Measurements from ENCODE around the gene GSK3A. TPM values are rescaled to one million over a fixed set of nuclear protein-coding genes. Genes with fewer than 3 reads are reported as not detected.

Gene GSK3A
- total and polyA plus RNA-seq, 2 of the 8 experiments (the other 6 are each of a cell fraction or from before 2014, with no cell fraction given) = 55.3 to 84.0 TPM

DNA sequence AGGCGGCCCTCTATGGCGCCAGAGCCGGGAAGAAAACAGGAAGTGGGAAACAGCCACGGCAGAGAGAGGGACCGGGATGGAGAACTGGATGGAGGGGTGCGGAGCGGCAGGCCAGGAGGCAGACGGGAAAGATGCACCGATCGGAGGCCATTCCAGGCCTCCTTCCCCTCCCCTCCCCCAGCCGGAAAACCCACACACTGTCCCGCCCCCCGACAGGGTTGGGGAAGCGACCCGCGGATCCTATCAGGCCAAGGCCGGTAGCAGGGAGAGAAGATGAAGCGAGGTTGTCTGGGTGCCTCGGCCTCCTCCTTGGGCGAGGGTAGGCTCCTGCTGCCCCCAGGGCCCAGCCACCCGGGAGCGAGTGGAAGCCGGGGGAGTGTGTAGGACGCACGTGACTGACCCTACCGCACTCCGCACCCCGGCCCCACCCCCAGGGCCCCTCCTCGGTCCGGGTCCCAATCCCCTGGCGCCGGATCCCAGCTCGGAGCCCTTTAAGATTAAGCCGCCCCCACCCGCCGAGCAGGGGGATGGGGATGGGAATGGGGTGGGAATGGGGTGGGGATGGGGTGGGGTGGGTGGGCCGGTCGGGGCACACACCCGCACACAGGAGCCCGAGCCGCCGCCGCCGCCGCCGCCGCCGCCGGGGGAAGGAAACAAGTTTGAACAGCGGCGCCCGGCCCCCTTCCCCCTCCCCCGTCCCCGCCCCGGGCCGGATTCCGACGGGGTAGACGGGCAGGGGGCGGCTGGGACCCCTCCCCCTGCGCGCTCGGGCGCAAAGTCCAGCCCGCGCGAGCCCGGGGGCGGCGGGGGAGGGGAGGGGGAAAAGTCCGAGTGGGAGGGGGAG lies 11.1 kb upstream of the GSK3A start (continued):
- TF ChIP-seq BRCA1 (IDR thresholded peaks at IDR 0.05; ENCODE audit: low read depth, low read length) (no peak), CBX5 (IDR thresholded peaks at IDR 0.05; ENCODE audit: low read depth, low read length) (no peak), RBBP5 (IDR thresholded peaks at IDR 0.05; ENCODE audit: borderline replicate concordance, low read depth, low read length) (peak; percentile 46; the same call in 1 of the 2 replicates), ZNF274 (IDR thresholded peaks at IDR 0.05; ENCODE audit: borderline replicate concordance, extremely low read depth, low read length) (no peak), JUN (IDR thresholded peaks at IDR 0.05; ENCODE audit: low read depth, low read length) (no peak), ASH2L (IDR thresholded peaks at IDR 0.05; ENCODE audit: low read length) (no peak), RXRA (IDR thresholded peaks at IDR 0.05; ENCODE audit: insufficient read depth, low read depth, low read length) (no peak), USF2 (IDR thresholded peaks at IDR 0.05; ENCODE audit: low read length) (peak; percentile 27; the same call in 1 of the 2 replicates), SP1 (IDR thresholded peaks at IDR 0.05; ENCODE audit: low read depth, low read length) (no peak), POLR2AphosphoS5 (IDR thresholded peaks at IDR 0.05; ENCODE audit: low read depth, low read length) (peak; percentile 73)
- TF ChIP-seq, protein P1, sequence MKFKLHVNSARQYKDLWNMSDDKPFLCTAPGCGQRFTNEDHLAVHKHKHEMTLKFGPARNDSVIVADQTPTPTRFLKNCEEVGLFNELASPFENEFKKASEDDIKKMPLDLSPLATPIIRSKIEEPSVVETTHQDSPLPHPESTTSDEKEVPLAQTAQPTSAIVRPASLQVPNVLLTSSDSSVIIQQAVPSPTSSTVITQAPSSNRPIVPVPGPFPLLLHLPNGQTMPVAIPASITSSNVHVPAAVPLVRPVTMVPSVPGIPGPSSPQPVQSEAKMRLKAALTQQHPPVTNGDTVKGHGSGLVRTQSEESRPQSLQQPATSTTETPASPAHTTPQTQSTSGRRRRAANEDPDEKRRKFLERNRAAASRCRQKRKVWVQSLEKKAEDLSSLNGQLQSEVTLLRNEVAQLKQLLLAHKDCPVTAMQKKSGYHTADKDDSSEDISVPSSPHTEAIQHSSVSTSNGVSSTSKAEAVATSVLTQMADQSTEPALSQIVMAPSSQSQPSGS (IDR thresholded peaks at IDR 0.05; ENCODE audit: low read length) = no peak
